Measurements from ENCODE around the gene LTO1.

Gene LTO1

DNA sequence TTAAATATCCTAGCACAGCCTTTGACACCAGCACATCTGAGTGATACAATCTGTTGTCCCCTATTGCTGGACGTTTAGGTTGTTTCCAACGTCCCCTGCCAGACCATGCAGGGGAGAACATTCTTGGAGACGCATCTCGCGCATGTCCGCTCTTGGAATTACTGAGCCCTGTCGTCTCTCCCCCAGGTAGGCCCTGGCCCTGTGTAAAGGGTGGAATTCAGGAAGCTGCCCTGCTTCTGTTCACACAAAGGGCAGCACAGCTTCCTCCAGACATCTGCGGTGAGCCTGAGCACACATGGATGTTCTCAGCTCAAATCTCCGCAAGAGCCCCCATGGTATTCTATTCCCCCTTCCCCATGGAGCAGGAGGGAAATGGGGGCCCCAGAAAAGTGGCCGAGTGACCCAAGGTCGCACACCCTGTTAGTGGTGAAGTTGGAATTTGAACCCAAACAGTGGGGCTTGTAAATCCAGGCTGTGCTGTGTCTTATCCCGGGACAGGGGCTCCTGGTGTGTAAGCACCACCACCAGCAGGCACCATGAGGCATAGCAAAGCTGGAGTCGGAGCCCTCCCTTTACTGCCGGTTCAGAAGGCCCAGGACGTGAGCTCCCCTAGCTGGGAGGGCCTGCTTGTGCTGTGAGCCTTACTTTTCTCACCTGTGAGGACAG is 33.7 kb upstream of the LTO1 start:
- no peaks in the 10 kb centered on the region for H3K36me3 ChIP-seq (ENCODE audit: control insufficient read depth in 5 of 5, insufficient read depth in 5 of 5, low read length in 5 of 5)
- peaks cover 0 to 15% (median 13%) of the 10 kb centered on the region in 5 donors for H3K4me1 ChIP-seq (ENCODE audit: control insufficient read depth in 5 of 5, insufficient read depth in 5 of 5, low read length in 5 of 5)
- H3K27ac ChIP-seq (ENCODE audit: low read depth, low read length), result no peak overlapping the region
- H3K9ac ChIP-seq (ENCODE audit: low read length in 5 of 5), result no peak overlapping the region
- no peak overlapping the region for H3K4me3 ChIP-seq (ENCODE audit: low read depth in 1 of 5, low read length in 5 of 5)
- peaks cover 10 to 45% (median 29%) of the 10 kb centered on the region in 5 donors for H3K27me3 ChIP-seq (ENCODE audit: control insufficient read depth in 5 of 5, insufficient read depth in 4 of 5, low read length in 5 of 5)
- no peaks in the 10 kb centered on the region for H3K9me3 ChIP-seq (ENCODE audit: control insufficient read depth in 5 of 5, low read length in 5 of 5)

DNA sequence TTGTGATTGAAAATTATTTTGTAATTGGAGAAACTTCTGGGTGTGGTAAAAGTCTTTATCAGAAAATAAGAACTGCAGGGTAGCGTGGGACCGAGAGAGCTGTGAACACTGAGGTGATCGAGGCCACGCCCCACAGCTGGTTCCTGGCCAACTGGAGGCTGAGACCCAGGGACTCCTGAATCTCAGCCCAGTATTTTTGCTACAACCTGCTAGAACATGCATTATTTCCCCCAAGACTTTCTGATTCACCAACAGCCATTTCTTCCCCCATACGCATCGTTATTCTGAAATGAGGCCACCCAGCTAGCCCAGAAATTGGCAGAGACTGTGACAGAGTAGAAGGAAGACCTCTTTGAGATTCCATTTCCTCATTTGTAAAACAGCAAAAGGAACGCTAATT is 32.0 kb upstream of the LTO1 start:
- H3K9me3 ChIP-seq (ENCODE audit: control insufficient read depth in 5 of 5, low read length in 5 of 5), result no peaks in the 10 kb centered on the region
- H3K27me3 ChIP-seq (ENCODE audit: control insufficient read depth in 5 of 5, insufficient read depth in 4 of 5, low read length in 5 of 5), result peaks cover 21 to 53% (median 39%) of the 10 kb centered on the region in 5 donors
- H3K27ac ChIP-seq (ENCODE audit: low read depth, low read length), result no peak overlapping the region
- peaks cover 0 to 21% (median 8%) of the 10 kb centered on the region in 5 donors for H3K4me1 ChIP-seq (ENCODE audit: control insufficient read depth in 5 of 5, insufficient read depth in 5 of 5, low read length in 5 of 5)
- H3K9ac ChIP-seq (ENCODE audit: low read length in 5 of 5), result no peak overlapping the region
- H3K4me3 ChIP-seq (ENCODE audit: low read depth in 1 of 5, low read length in 5 of 5), result no peak overlapping the region
- no peaks in the 10 kb centered on the region for H3K36me3 ChIP-seq (ENCODE audit: control insufficient read depth in 5 of 5, insufficient read depth in 5 of 5, low read length in 5 of 5)

DNA sequence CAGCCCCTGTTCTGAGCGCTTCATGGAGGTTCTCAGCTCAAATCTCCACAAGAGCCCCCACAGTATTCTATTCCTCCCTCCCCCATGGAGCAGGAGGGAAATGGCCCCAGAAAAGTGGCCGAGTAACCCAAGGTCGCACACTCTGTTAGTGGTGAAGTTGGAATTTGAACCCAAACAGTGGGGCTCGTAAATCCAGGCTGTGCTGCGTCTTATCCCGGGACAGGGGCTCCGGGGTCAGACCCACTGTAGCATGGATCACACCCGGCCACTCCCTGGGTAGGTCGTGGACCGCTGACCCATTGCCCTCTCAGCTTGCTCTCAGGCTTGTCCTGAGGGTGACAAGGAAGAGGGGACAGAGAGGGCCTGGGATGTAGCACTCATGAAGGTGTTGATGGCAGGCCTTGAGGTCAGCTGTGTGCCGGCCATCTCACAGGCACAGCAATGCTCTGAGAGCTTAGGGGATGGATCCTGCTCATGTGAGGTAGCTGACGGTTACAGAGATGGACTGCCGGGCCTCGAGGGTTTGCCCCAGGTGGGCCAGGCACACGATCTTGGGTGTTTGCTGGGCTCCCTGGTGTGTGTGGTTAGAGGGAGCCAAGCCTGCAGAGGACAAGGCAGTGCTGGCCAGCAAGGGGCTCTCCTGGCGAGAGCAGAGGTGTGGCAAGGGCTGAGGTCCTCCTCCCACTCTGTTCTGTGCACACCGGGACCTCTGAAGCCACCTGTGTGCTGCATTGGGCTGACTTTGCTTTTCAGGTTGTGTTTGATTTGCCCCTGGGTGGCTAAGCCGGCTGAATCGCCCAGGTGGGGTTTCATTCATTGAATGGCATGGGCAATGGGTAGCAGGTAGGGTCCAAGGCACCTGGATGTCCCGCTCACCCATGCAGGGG is 31.0 kb upstream of the LTO1 start:
- H3K4me3 ChIP-seq (ENCODE audit: low read depth in 1 of 5, low read length in 5 of 5), result no peak overlapping the region
- no peak overlapping the region for H3K27ac ChIP-seq (ENCODE audit: low read depth, low read length)
- H3K36me3 ChIP-seq (ENCODE audit: control insufficient read depth in 5 of 5, insufficient read depth in 5 of 5, low read length in 5 of 5), result no peaks in the 10 kb centered on the region
- peaks cover 0 to 21% (median 8%) of the 10 kb centered on the region in 5 donors for H3K4me1 ChIP-seq (ENCODE audit: control insufficient read depth in 5 of 5, insufficient read depth in 5 of 5, low read length in 5 of 5)
- H3K27me3 ChIP-seq (ENCODE audit: control insufficient read depth in 5 of 5, insufficient read depth in 4 of 5, low read length in 5 of 5), result peaks cover 21 to 58% (median 46%) of the 10 kb centered on the region in 5 donors
- H3K9ac ChIP-seq (ENCODE audit: low read length in 5 of 5), result no peak overlapping the region
- no peaks in the 10 kb centered on the region for H3K9me3 ChIP-seq (ENCODE audit: control insufficient read depth in 5 of 5, low read length in 5 of 5)

DNA sequence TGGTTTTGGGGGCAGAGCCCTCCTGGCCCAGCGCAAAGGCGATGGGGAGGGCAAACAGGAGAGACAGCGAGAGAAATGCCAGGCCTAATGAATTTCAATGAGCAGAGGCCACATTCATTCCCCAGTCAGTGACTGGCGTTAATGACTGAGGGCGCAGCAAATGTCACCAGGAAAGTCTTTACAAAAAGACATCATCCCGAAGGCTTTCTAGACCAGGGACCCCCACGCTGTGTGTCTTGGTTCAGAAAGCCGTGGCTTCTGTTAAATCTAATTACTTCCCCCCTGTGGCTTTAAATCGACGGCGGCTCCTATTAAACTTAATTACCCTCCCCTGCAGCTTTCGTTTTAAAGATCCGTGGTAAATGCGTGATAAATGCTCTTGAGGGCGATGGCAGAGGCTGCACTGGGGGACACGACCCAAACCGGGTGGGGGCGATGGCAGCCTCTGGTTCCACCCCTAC is 30.2 kb upstream of the LTO1 start:
- H3K4me1 ChIP-seq (ENCODE audit: control insufficient read depth in 5 of 5, insufficient read depth in 5 of 5, low read length in 5 of 5), result peaks cover 0 to 27% (median 15%) of the 10 kb centered on the region in 5 donors
- peaks cover 25 to 64% (median 50%) of the 10 kb centered on the region in 5 donors for H3K27me3 ChIP-seq (ENCODE audit: control insufficient read depth in 5 of 5, insufficient read depth in 4 of 5, low read length in 5 of 5)
- H3K4me3 ChIP-seq (ENCODE audit: low read depth in 1 of 5, low read length in 5 of 5), result no peak overlapping the region
- H3K36me3 ChIP-seq (ENCODE audit: control insufficient read depth in 5 of 5, insufficient read depth in 5 of 5, low read length in 5 of 5), result no peaks in the 10 kb centered on the region
- H3K9me3 ChIP-seq (ENCODE audit: control insufficient read depth in 5 of 5, low read length in 5 of 5), result no peaks in the 10 kb centered on the region
- H3K27ac ChIP-seq (ENCODE audit: low read depth, low read length), result no peak overlapping the region
- no peak overlapping the region for H3K9ac ChIP-seq (ENCODE audit: low read length in 5 of 5)

DNA sequence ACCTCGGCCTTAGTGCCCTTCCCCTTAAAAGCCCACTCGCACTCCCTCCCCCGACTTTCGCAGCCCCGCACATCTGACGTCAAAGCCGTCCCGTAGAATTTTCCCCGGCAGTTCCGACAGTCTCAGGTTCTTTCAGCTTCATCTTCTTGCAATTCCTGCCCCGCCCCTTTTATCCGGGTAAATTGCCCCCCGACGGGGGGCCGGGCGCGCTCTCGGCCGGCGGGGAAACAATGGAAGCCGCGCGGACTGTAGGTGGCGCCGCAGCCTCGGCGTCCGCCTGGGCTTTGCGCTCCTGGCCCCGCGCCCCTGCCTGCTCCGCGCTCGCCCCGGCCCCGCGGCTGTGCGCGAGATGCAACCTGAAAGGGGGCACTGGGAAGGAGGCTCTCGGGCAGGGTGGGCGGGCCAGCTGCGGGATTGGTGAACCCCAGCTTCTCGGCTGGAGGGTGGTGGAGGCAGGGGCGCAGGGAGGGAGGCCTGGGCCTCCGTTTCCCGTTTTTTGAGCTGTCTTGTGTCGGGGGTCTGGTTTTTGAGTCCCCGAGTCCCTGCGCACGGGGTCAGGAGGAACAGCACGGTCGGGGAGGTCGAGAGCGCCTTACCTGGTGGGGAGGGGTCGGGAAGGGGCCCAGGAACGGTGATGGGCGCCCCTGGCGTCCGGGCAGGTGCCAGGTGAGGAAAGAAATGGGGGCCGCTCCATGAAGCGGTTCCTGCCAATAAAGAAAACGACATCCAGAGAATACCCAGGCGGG is 29.5 kb upstream of the LTO1 start:
- H3K4me3 ChIP-seq (ENCODE audit: low read depth in 1 of 5, low read length in 5 of 5), result no peak overlapping the region
- H3K9ac ChIP-seq (ENCODE audit: low read length in 5 of 5), result no peak overlapping the region
- H3K27ac ChIP-seq (ENCODE audit: low read depth, low read length), result no peak overlapping the region
- H3K4me1 ChIP-seq (ENCODE audit: control insufficient read depth in 5 of 5, insufficient read depth in 5 of 5, low read length in 5 of 5), result peaks cover 0 to 28% (median 15%) of the 10 kb centered on the region in 5 donors
- H3K27me3 ChIP-seq (ENCODE audit: control insufficient read depth in 5 of 5, insufficient read depth in 4 of 5, low read length in 5 of 5), result peaks cover 25 to 64% (median 50%) of the 10 kb centered on the region in 5 donors
- H3K9me3 ChIP-seq (ENCODE audit: control insufficient read depth in 5 of 5, low read length in 5 of 5), result no peaks in the 10 kb centered on the region
- H3K36me3 ChIP-seq (ENCODE audit: control insufficient read depth in 5 of 5, insufficient read depth in 5 of 5, low read length in 5 of 5), result no peaks in the 10 kb centered on the region

DNA sequence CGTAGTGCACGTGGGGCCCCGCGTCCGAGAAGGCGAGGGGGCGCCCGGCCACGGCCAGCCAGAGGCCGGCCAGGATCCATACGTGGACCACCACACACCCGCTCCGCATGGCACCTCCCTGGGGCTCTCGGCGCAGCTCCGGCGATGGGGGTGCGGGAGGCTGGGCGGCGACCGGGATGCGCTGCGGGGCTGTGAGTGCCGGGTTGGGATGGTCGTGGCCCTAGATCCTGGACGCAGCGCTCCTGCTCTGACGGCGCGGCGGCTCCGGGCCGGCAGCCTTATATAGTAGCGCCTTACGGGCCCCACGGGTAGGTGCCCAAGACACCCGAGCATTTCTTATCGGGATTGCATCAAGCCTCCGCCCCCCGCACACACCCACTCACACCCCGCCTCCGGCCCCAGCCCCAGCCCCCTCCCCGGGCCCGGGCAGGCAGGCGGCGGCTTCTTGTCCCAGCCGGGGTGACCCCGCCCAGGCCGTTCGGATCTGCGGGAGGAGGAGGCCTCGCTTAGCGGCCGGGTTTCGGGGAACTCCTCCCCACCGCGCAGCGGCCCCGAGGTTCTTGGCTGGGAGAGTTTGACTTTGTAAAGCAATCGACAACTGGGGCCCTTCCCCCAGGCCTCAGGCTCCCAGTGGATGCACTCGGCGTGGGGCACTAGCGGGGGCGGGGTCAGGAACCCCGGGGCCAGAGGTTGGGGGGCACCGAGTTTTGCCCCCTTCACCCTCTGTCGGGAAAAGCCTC is 28.8 kb upstream of the LTO1 start, which contains the start of gene FGF19:
Gene FGF19, minus strand, starts transcription at position 255 of the 740 bp plus-strand sequence. Its CDS starts 146 bp downstream, at position 109.
- H3K36me3 ChIP-seq (ENCODE audit: control insufficient read depth in 5 of 5, insufficient read depth in 5 of 5, low read length in 5 of 5), result no peaks in the 10 kb centered on the region
- H3K4me3 ChIP-seq (ENCODE audit: low read depth in 1 of 5, low read length in 5 of 5), result no peak within 1 kb of the TSS
- no peak within 1 kb of the TSS for H3K9ac ChIP-seq (ENCODE audit: low read length in 5 of 5)
- H3K27ac ChIP-seq (ENCODE audit: low read depth, low read length), result no peak within 1 kb of the TSS
- no peaks in the 10 kb centered on the region for H3K9me3 ChIP-seq (ENCODE audit: control insufficient read depth in 5 of 5, low read length in 5 of 5)
- H3K27me3 ChIP-seq (ENCODE audit: control insufficient read depth in 5 of 5, insufficient read depth in 4 of 5, low read length in 5 of 5), result peaks cover 28 to 61% (median 53%) of the 10 kb centered on the region in 5 donors
- H3K4me1 ChIP-seq (ENCODE audit: control insufficient read depth in 5 of 5, insufficient read depth in 5 of 5, low read length in 5 of 5), result peaks cover 0 to 28% (median 15%) of the 10 kb centered on the region in 5 donors

DNA sequence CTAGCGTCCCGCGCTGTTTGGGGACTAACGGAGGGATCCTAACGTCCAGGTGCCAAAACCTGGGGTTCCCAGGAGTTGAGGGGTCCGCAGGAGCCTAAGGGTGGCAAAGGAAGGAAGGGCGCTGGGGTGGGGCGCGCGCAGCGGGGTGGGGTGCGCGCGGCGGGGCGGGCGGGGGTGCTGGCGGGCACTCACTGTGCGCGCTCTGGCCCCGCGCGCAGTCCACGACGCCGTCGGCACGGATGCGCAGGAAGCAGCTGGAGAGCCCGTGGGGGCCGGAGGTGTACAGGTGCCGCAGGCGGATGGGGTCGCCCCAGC is 28.3 kb upstream of the LTO1 start:
- H3K4me3 ChIP-seq (ENCODE audit: low read depth in 1 of 5, low read length in 5 of 5), result no peak overlapping the region
- no peaks in the 10 kb centered on the region for H3K9me3 ChIP-seq (ENCODE audit: control insufficient read depth in 5 of 5, low read length in 5 of 5)
- H3K9ac ChIP-seq (ENCODE audit: low read length in 5 of 5), result no peak overlapping the region
- H3K4me1 ChIP-seq (ENCODE audit: control insufficient read depth in 5 of 5, insufficient read depth in 5 of 5, low read length in 5 of 5), result peaks cover 0 to 28% (median 15%) of the 10 kb centered on the region in 5 donors
- no peaks in the 10 kb centered on the region for H3K36me3 ChIP-seq (ENCODE audit: control insufficient read depth in 5 of 5, insufficient read depth in 5 of 5, low read length in 5 of 5)
- H3K27me3 ChIP-seq (ENCODE audit: control insufficient read depth in 5 of 5, insufficient read depth in 4 of 5, low read length in 5 of 5), result peaks cover 30 to 63% (median 54%) of the 10 kb centered on the region in 5 donors
- no peak overlapping the region for H3K27ac ChIP-seq (ENCODE audit: low read depth, low read length)

DNA sequence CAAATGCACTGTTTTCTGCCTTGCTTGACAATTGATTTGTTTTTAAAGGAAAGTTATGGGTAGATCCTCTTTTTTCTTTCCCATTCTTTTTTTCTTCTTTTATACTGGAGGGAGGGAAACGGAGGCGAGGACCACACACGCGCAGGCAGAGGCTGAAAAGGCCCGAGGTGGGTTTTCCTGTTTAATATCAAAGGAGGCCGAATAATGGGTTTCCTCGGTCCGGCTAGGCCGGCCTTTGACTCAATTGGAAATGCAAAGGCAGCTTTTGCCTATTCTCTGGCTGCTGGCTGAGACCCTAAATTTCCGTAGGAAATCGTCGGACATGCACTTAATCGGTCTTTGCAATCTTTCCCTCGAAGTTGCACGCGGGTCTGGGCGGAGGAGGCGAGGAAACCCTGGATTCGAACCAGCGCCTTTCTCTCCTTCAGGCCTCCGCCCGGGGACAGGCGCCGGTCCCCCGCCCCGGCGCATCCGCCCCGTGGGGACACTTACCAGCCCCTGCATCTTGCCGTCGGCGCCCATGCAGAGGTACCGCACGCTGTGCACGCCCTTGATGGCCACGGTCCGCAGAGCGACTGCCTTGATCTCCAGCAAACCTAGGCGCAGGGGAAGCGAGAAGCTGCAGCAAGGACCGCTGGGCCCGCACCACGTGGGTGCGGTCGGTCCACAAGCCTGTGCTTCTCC is 27.8 kb upstream of the LTO1 start:
- Histone ChIP-seq H3K4me3 (ENCODE audit: low read depth in 1 of 5, low read length in 5 of 5) (no peak overlapping the region), H3K9me3 (ENCODE audit: control insufficient read depth in 5 of 5, low read length in 5 of 5) (no peaks in the 10 kb centered on the region), H3K9ac (ENCODE audit: low read length in 5 of 5) (no peak overlapping the region), H3K27ac (ENCODE audit: low read depth, low read length) (no peak overlapping the region), H3K4me1 (ENCODE audit: control insufficient read depth in 5 of 5, insufficient read depth in 5 of 5, low read length in 5 of 5) (peaks cover 0 to 28% (median 15%) of the 10 kb centered on the region in 5 donors), H3K36me3 (ENCODE audit: control insufficient read depth in 5 of 5, insufficient read depth in 5 of 5, low read length in 5 of 5) (no peaks in the 10 kb centered on the region), H3K27me3 (ENCODE audit: control insufficient read depth in 5 of 5, insufficient read depth in 4 of 5, low read length in 5 of 5) (peaks cover 31 to 64% (median 54%) of the 10 kb centered on the region in 5 donors)

DNA sequence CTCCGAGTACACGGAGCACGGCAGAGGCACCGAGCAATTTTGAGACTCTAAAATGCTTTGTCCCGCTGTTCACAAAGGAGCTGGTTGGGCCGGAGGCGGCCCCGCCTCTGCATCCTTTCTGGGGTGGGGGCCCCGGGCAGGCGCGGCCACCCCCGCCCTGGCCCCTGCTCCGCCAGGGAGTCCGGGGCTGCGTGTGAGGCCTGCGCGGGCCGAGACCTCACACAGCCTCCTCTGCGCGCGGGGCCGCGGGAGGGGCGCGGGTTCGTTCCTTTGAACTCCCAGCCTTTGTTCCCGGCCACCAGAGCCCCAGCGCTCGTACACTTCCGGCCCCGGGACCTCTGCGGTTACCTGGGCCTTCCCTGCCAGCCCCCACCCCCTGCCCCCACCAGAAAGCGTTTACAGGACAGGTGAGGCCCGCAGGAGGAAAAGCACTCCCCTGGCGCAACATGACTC is 27.1 kb upstream of the LTO1 start:
- Histone ChIP-seq H3K4me1 (ENCODE audit: control insufficient read depth in 5 of 5, insufficient read depth in 5 of 5, low read length in 5 of 5) (peaks cover 0 to 28% (median 15%) of the 10 kb centered on the region in 5 donors), H3K36me3 (ENCODE audit: control insufficient read depth in 5 of 5, insufficient read depth in 5 of 5, low read length in 5 of 5) (no peaks in the 10 kb centered on the region), H3K27me3 (ENCODE audit: control insufficient read depth in 5 of 5, insufficient read depth in 4 of 5, low read length in 5 of 5) (peaks cover 31 to 65% (median 57%) of the 10 kb centered on the region in 5 donors)

More for the DNA sequence above, 27.1 kb upstream of the LTO1 start:
- H3K4me3 ChIP-seq (ENCODE audit: low read depth in 1 of 5, low read length in 5 of 5), result no peak overlapping the region
- H3K27ac ChIP-seq (ENCODE audit: low read depth, low read length), result no peak overlapping the region
- H3K9ac ChIP-seq (ENCODE audit: low read length in 5 of 5), result no peak overlapping the region
- no peaks in the 10 kb centered on the region for H3K9me3 ChIP-seq (ENCODE audit: control insufficient read depth in 5 of 5, low read length in 5 of 5)

All from subcutaneous abdominal adipose tissue (tissue), 5 donors.